Erythroblast (primary cell): ENCODE measurements around the gene CACTIN.
A peak's percentile ranks its signal among the peaks of the same experiment; 100 is the strongest.
"Not testable (repeated sequence)": the region's sequence is repeated elsewhere in the genome, so short reads cannot be mapped to it uniquely, and the experiment has no call there.

ENCODE experiments used
- DNase-seq, 2 experiments: peaks; one replicate each; lab custom pipeline; 2025; lab: John Stamatoyannopoulos, UW
- GATA1 ChIP-seq: IDR thresholded peaks from 2 replicates; pipeline ENCODE4 v1.6.1; 2011; ENCODE audit warnings: low read depth, mild to moderate bottlenecking, control low read depth, low read length, moderate library complexity
- POLR2A ChIP-seq: IDR thresholded peaks from 2 replicates; pipeline ENCODE4 v1.6.1; 2011; ENCODE audit warnings: mild to moderate bottlenecking, low read length

Gene CACTIN

DNA sequence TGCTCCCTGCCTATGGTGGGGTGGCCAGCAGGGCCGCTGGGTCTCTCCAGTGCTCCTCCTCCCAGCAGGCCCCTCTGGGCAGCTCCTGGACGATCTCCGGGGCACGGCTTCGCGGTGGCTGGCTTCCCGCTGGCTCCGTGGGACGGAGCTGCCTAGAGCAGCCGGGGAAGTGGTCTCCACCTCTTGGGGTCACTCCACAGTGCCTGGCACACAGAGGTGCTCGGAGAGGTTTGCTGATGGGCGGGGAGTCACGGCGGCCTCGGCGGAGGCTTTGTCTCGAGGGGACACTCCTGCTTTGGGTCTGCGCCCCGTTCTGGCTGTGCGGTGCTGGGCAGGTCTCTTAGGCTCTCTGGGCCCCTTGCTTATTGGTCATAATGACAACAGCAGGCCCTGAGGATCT, 9.9 kb upstream of the CACTIN start:
- DNase-seq = no peak
- TF ChIP-seq POLR2A = no peak
- no peak for TF ChIP-seq GATA1

DNA sequence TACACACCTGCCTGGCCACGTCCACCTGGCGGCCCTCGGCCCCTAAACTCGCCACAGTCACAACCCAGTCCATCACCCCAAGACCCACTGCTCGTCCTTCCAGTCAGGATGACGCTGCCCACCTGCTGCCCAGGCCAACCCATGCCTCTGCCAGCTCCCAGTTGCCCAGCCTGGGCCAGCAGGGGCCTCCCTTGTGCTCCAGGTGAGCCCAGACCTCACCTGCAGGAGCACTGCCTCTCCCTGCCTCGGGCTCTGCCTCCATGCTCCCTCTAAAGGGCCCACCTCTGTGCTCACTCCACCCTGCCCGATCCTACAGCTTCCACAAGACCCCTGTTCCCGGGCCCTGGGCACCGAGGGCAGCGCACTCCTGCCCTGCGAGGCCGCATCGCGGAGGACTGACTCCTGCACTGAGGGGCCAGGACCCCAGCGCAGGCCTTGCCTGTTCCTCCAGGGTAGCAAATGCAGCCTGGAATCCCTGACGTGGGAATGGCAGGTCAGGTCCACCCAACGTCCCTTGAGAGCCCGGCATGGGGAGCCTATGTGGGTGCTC, 8.0 kb upstream of the CACTIN start:
- TF ChIP-seq POLR2A (no peak), GATA1 (no peak)
- DNase-seq = no peak

DNA sequence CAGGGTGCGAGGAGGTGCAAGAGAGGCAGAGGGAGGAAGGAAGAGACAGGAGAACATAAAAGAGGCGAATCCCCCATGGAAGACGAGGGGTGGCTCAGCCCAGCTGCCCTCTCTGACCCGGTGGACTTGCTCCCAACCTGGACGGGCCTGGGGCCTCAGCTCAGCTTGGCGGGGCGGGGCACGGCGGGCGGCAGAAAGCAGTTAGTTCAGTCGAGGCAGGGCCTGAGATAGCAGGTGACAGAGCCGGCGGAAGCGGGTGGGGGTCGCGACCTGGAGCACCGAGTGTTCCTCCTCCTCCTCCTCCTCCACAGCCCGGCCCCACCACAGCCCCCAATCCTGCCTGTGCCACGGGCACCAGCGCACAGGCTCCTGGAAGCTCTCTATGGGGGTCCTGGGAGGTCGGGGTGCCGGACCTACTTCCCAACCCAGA, 7.0 kb upstream of the CACTIN start:
- TF ChIP-seq GATA1 = no peak
- no peak for TF ChIP-seq POLR2A
- DNase-seq = no peak

DNA sequence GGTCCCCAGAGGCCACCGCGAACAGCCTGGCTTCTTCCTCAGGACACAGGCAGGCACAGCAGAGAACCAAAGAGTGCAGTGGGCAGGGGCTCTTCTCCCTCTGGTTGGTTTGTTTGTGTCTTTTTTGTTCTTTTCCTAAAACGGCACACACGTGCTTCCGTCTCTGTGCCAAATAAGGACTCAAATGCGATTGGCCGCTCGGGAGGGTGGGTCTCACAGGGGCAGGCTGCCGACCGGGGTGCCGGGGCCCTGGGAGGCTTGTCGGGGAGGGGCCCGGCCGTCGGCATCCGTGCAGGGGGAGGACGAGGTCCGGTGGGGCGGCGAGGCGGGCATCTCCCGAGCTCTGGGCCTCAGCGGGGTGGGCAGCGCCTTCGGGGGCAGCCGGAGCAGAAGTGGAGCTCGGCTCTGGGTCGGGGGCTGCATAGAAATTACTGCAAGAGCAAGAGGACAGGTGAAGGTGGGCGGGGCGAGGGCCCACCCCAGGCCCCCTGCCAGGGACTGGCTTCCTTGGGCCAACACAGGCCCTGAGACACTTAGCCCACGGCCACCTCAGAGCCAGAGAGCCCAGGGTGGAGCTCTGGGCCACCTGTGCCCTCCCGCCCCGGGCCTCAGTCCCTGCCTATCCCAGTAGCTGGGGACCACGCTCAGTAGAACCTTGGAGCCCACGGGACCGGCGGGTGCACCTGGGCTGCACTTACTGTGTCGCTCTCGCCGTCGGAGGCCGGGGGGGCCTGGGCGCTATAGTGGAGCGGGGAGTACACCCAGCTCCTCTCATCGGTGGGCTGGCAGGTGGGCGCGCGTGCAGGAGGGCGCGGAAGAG, 6.4 kb upstream of the CACTIN start:
- DNase-seq = no peak
- TF ChIP-seq GATA1 (no peak), POLR2A (no peak)

DNA sequence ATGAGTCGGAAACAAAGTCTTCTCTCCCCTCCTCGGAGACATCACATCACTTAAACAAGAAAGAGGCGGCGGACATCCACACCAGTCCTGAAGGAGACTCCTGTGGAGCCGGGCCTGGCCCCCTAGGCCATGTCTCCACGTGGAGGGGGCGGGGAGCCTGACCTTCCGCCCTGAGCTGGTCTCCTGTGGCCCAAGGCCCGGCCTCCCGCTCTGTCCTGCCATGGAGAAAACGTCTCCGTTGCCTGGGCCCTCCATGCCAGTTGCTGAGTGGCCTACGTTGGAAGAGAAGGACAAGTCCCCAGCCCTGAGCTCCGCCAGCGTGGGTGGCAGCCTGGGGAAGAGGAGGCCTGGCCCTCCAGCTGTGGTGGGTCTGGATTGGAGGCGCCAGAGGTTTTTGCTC, 5.5 kb upstream of the CACTIN start:
- DNase-seq = no peak
- no peak for TF ChIP-seq GATA1

DNA sequence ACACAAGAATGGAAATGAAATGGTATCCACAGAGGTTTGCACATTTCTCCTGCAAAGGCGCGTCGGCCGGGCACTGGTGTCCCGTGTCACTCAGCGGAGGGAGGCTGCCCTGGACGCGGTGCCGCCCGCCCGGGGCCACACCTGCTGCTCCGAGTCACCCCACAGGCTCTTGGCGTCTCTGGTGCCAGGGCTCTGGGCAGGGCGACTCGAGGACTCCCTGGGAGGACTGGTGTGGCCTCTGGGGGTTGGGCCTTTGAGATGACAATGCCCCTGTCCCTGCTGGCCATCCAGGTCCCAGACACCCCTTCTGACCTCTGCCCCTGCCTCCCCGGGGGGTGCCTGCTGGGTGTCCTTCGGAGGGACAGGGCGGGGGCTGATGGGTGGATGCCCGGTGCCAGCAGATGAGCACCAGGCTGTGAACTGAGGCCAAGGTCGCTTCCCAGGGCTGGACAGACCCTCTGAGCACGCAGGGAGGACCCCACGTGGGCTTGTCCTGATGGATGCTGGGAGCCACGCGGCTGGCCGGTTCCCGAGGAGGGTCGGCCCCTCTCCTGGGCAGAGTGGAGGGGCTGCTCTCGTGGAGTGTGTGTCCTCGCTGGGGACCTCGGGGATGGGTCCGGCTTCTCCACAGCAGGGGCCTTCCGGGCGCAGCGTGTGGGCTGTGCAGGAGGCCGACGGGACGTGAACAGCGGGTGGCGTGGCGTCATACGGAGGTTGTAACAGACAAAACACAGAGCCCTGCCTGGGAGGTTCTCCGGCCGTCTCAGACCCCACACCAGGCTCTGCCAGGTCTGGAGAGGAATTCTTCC, 4.7 kb upstream of the CACTIN start:
- no peak for DNase-seq
- TF ChIP-seq POLR2A (no peak), GATA1 (no peak)

DNA sequence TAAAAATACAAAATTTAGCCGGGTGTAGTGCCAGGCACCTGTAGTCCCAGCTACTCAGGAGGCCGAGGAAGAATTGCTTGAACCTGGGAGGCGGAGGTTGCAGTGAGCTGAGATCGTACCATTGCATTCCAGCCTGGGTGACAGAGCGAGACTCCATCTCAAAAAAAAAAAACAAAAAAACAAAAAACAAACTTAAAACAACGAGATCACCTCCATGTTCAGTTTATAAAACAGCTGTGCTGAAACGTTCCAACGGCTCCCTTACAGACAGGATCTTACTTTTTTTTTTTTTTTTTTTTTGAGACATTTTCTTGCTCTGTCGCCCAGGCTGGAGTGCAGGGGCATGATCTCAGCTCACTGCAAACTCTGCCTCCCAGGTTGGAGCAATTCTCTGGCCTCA, 2.2 kb upstream of the CACTIN start:
- DNase-seq = not testable (repeated sequence)

DNA sequence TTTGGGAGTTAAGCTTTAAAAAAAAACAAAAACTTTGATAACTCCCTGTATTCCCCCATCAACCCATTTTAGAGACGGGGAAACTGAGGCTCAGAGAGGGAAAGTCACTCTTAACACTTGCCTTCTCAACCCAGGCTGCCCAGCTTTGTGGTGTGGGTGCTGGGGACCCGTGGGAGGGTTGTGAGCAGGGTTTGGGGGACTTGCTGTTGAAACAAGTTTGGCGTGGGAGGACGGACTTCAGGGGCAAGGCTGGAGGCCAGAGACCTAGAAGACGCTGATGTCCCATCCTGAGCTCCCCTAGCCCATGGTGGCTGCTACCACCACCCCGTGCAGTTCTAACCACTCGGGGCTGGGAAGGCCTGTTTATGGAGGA, 747 bp upstream of the CACTIN start:
- TF ChIP-seq POLR2A (no peak), GATA1 (no peak)
- no peak for DNase-seq

DNA sequence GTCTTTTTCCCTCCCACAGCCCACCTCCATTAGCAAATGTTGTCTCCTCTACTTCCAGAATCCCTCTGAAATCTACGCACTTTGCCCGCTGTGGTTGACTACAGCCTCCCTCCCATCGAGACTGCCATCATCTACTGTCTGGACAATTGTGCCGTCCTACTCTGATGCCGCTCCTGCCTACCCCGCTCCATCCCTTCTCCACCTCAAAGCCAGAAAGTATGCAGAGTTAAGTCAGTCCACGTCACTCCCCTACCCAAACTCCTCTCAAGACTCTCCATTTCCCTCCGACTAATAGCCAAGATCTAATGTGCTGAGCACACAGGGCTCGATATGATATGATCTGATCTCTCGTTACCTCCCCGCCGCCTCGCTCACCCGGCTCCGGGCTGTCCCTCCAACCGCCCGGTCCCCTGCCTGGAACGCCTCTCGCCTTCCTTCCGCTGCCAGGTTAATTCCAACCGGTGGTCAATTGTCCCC, 556 bp downstream of the CACTIN start:
- peak; percentile 75 to 77 for DNase-seq
- TF ChIP-seq GATA1 = no peak
- TF ChIP-seq POLR2A = no peak

DNA sequence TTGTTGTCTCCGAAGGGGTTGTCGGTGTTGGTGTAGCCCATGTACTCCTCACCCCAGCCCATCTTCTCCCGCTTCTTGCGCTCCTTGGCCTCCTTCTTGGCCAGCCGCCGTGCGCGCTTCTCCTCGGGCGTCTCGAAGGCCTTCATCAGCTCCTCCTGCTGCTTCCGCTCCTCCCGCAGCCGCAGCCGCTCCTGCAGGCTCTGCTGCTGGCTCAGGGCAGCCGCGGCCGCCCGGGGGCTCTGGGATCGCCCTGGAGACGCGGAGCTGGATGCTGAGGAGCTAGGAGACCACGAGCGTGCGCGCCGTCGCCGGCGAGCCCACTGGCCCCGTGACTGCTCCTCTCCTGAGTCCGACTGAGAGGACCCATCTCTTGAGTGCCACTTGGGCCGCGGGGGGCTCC, 2.9 kb downstream of the CACTIN start:
- no peak for TF ChIP-seq POLR2A
- TF ChIP-seq GATA1 = no peak
- DNase-seq = no peak

DNA sequence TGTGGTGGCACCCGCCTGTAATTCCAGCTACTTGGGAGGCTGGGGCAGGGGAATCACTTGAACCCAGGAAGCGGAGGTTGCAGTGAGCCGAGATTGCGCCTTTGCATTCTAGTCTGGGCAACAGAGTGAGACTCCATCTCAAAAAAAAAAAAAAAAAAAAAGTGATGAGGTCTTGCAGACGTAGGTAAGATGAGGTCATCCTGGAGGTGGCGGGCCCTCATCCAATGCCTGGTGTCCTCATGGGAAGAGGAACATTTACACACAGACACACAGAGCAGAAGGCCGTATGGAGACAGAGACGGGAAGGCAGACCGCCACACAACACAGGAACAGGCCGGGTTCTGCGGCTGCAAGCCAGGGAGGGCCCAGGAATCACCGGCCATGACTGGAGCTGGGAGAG, 4.4 kb downstream of the CACTIN start:
- no peak for TF ChIP-seq GATA1
- TF ChIP-seq POLR2A = no peak
- DNase-seq = no peak

DNA sequence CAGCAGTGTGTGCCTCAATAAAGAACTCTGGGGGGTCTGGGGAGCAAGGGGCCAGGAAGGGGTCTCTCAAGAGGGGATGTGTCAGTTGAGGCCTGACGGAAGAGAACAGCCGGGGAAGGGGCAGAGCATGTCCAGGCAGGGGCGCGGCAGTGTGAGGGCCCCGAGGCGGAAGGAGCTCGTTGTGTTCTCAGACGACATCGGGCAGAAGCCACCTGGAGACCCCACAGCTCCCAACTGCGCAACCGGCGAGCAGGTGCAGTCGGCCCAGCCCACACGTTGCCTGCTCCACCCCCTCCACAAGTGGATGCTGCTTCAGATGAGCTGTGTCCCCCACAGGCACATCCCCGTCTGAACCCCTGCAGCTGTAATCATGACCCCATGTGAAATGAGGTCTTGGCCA, 4.9 kb downstream of the CACTIN start:
- DNase-seq = no peak
- TF ChIP-seq GATA1 (no peak), POLR2A (no peak)

DNA sequence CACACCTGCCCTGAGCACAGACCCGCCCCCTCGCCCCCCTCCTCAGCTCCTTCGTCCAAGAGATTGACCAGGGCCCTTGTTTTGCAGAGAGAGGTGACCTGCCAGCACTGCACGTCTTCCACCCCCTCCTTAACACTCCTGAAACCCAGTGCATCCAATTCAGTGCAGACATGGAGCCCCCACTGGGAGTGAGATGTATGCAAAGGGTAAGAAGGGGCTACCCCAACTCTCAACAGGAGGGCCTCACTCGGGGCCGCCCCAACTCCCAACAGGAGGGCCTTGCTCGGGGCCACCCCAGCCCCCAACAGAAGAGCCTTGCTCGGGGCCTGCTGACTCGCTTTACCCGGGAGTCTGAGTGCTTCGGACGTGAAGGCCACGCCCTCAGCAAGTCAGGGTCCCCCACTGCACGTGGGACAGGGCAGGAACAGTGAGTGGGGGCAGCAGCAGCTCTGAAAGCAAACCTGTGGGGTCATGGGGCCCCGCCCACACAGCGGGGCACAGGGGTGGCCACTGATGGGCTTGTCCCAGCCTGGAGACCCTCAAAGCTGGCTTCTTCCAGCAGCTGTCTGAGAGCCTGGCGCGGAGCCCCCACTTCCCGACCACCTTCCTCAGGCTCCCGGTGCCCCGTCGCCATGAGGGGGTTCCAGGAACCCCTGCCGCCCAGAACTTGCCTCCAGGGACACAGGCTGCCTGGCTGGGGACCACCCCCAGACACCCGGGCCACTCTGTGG, 5.6 kb downstream of the CACTIN start:
- TF ChIP-seq GATA1 (no peak), POLR2A (no peak)
- DNase-seq = no peak

DNA sequence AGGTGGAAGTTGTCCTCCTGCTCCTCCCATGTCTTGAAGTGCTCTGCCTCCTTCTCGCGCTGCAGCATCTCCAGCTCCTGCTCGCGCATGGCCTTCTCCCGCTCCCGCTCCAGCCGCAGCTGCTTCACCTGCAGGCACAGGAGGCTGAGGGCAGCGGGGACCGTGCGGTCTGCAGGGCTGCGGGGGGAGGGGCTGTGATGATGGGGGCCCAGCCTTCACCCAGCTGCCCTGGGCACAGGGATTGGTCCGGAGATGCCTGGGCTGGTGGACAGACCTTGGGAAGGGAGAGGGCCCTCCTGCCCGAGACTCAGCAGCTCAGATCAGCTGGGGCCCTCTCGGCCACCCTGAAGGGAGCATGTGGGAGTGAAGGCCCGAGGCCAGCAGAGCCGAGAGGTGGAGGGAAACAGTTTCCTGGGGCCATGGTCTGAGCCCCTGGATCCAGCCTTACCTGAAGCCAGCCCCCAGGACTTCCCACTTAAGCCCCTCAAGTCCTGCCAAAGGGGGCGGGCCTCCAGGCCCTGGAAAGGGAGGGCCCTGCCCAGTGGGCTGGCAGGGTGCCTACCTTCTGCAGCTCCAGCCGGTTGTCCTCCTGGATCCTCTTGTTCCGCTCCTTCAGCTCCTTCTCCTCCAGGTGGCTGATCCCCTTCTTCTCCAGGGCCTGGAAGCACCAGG, 6.3 kb downstream of the CACTIN start:
- no peak for DNase-seq
- no peak for TF ChIP-seq POLR2A
